GM19463 (cell line): ENCODE data around the gene RTN4RL2.

ENCODE experiments used
- ATAC-seq: cut with Tn5 transposase; IDR thresholded peaks from one replicate; pipeline ENCODE4 v1.9.1; 2021; ENCODE audit warnings: mild to moderate bottlenecking, moderate library complexity; ENCODE audit not compliant: unreplicated experiment

The RTN4RL2 gene

DNA sequence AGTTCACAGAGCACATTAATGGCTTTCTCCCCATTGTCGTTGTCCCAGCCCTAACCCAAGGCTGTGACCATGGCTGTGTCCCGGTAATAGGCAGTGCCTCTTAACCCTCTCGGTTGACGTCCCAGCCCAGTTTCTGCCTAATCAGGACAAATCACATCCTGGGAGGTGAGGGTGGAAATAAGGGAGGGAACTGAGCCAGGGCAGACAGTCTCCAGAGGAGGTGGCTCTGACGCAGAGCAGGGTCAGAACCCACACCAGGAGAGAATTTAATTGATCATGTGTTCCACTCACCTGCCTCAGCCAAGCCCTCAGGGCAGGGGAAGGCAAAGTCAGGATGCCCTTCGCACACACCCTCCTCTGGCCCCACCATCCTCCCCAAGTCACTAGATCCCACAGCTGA lies 38.2 kb downstream of the RTN4RL2 start:
- no peak for ATAC-seq

DNA sequence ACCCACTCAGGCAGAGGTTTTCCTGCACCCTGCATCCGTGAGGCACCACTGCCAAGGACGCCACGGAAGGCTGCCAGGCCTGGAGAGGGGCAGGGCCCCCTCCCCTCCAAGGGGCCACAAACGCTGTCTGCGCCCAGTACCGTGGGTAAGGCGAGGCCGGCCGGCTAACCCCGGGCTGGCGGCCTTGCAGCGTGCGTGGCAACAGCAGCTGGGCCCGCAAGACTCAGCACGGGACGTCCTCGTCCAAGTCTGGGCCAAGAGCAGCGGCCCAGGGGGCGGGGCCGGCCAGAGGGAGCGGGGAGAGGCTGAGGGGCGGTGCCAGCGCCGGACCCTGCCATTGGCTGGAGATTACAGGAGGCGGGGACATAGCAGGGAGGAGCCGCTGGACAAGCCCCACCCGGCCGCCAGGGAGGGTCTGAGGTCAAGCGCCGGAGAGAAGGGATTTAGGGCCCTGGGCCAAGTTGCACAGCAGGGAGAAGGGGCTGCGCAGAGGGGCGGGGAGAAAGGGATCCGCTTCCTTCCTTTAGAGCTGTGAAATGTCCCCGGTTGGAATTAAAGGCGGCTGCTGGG lies 39.2 kb downstream of the RTN4RL2 start:
- peak; percentile 100 for ATAC-seq

DNA sequence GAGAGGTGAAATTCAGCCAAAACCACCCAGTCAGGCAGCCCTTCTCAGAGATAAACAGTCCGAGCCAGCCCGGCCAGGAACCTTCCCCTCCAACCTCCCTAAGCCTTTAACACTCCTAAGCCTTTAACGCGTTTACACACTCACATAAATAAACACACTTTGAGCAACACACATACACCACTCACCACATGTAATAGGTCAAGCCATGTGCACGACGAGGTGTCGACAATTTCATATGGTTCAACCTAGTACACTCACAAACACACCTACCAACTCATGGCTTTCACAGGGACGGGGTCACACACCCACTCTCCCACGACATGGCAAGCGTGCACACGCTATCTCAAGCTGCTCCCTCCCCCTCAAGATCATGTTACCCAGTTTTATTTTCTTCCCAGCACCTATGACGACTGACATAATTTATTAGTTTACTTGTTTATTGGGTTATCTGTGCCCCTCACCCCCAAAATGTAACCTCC lies 39.7 kb downstream of the RTN4RL2 start:
- no peak for ATAC-seq

DNA sequence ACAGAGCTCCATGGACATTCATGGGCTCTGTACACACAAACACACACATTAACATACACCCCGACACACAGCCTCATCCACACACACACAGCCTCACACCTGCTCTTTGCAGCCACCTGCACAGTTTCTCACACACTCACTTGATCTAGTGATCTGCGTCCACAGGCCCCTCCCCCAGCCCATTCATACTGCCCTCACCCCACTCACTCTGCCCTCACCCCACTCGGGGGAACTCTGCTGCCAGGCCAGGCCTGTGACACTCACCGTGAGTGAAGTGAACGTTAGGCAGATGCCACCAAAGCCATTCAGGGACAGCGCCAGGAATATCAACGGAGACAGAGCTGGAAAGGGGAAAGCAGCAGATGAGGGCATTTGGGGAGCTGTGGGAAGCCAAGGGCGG lies 40.2 kb downstream of the RTN4RL2 start:
- ATAC-seq, result no peak

DNA sequence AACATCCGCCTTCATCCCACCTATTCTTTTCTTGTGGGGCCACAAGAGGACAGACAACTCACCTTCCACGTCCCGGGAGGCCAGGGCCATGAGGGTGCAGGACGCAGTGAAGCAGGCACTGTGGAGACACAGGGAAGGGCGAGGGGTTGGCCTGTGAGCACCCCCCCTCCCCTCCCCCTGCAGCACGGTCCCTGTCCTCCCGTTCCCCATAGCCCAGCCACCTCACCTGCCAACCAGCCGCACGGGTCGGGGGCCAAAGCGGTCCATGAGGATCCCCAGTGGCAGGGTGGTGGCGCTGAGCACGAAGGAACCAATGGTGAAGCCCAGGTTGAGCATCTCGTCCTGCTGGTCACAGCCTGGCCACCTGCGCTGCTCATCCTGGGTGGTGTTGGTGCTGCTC lies 40.6 kb downstream of the RTN4RL2 start:
- ATAC-seq, result no peak

DNA sequence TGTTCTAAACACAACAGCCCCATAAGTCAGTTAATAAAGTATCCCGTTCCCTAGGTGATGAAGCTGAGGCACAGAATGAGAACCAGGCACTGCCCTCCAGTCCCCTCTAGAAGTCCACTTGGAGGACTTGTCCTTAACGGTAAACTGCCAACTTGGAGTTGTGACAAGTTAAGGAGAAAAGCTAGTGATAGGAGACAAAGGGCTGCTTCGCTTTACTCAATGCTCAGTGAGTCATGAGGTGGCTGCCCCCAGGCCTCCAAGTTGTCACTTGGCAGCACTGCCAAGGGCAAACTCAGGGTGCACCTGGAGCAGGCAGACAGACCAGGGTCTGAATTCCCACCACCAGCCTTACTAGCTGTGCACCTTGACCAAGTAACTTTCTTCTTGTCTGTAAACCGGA lies 41.6 kb downstream of the RTN4RL2 start:
- ATAC-seq, result no peak

DNA sequence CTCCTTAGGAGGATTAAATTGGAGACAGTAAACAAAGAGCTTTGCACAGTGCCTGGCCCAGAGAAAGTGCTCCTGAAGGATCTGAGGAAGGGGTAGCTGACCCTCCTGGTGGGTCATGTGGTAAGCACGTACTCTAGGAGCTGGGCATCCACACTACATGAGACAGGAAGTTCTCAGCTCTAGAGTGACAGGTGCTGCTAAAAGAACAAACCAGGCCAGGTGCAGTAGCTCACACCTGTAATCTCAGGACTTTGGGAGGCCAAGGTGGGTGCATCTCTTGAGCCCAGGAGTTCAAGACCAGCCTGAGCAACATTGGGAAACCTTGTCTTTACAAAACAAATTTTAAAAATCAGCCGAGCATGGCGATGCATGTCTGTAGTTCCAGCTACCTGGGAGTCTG lies 42.0 kb downstream of the RTN4RL2 start:
- ATAC-seq, result no peak

DNA sequence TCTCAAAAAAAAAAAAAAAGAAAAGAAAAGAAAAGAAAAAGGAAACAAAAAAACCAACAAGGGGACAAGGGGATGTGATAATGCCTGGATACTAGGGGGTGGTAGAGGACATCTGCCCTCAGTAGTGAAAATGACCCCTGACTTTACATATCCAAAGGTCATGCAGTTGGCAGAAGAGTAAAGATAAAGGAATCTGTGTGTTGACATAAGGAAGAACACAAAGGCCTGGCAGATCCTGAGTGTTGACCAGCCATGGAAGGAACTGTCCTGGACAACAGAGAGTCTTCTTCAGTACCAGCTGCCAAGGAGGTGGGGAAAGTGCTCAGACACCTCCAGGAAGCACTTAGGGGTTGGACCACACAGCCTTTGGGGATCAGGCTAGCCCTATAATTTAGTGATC lies 42.5 kb downstream of the RTN4RL2 start:
- ATAC-seq, result no peak

DNA sequence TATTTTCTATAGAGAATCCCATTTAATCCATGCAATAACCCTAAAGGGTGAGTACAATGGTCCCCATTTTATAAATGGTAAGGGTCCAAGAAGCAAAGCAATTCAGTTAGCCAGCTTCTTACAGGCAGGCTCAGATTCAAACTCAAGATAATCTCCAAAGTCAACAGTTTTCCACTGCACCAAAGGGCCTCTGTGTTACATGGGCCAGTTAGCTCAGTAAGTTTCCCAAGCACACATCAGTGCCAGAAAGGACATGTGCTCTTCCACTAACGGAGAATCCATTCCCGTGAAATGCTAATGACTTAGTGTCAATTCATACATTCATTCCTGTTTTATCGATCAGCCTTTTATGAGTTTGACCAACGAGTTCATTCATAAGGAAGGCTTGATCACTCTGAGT lies 44.2 kb downstream of the RTN4RL2 start:
- ATAC-seq, result no peak

DNA sequence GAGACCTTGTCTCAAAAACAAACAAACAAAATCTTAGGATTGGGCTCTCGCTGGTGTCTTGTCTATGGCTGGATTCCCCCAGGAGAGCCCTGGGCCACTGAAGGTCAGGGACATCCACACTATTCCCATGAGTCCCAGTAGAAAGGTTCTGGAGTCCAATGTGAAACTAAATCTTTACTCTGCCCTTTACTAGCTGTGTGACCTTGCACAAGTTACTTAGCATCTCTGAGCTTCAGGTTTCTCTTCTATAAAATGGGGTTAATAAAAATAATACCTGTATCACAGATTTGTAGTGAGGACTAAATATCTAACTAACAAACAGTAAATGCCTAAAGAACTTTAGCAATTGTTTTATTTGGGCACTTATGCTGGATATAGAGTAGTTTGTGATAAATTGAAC lies 46.2 kb downstream of the RTN4RL2 start:
- ATAC-seq, result no peak

DNA sequence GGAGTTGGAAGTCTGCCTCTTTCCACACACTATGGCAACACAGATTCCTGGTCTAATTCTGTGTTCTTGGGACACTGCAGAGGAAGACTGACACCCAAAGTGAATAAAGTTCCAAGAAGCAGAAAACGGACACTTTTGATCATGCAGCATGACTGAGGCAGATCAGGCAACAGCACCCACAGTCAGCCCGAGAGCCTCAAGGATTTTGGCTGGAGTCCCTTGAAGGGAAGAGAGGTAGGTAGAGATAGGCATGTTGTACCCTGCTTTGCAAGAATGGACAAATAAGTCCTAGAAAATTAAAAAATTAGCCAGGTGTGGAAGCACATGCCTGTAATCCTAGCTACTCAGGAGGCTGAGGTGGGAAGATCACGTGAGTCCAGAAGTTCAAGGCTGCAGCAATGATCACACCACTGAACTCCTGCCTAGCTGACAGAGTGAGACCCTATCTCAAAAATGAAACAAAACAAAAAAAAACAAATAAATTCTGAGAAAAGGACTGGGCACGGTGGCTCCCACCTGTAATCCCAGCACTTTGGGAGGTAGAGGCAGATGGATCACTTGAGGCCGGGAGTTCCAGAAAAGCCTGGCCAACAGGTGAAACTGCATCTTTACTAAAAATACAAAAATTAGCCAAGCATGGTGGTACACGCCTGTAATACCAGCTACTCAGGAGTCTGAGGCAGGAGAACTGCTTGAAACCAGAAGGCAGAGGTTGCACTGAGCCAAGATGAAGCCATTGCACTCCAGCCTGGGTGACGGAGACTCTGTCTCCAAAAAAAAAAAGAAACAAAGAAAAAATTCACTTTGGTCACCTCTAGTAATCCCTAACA lies 48.2 kb downstream of the RTN4RL2 start:
- ATAC-seq, result no peak

DNA sequence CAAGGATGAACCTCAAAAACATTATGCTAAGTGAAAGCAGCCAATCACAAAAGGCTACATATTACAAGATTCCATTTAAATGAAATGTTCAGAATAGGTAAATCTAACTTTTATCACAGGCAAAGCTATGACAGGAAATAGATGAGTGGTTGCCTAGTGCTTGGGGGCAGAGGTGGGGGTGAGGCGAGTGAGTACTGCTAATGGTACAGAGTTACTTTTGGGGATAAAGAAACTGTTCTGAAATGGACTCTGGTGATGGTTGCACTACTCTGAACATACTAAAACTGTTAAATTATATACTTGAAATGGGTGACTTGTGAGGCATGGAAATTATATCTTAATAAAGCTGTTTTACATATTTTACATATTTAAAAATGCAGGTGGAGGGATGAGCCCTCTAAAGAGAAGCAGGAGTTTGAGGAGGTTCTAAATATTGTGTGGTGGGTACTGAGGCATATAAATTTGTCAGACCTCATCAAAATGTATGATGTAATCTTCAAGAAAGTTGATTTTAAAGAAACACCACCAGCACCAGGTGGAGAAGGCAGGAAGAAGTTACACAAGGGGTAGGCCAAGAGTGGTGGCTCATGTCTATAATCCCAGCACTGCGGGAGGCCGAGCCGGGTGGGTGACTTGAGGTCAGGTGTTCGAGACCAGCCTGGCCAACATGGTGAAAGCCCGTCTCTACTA lies 51.6 kb downstream of the RTN4RL2 start:
- no peak for ATAC-seq

DNA sequence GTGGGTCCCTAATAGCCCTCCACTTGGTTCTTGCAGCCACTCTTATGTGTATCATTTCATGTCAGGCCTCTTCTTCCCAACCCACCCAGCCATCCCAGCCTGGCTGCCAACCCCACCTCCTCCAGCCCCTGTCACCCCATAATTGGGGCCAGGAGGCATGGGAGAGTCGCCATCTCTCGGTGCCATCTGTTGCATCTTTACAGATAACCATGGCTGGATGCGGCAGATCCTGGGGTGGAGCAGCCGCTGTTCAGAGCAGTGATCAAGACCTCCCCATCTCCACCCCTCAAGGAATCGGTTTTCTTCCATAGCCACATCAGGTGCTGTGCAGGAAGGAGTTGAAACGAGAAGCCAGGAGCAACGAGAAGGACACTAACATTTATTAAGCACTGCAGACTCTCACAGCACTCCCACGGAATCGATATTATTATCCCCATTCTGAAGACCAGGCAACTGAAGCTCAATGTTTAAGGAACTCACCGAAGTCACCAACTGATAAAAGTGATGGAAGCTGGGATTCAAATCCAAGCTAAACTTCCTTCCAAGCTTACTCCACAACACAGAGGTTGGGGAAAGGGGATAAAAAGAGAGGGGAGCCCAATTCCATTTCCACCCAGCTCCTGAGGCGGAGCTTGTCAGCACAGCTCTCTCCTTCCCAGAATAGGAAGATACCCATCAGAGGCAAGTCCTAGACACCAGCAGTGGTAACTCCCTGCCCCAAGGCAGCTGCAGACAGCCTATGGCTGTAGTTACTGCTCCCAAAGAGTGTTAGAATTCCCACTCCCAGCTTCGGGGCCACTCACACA lies 52.5 kb downstream of the RTN4RL2 start:
- no peak for ATAC-seq

DNA sequence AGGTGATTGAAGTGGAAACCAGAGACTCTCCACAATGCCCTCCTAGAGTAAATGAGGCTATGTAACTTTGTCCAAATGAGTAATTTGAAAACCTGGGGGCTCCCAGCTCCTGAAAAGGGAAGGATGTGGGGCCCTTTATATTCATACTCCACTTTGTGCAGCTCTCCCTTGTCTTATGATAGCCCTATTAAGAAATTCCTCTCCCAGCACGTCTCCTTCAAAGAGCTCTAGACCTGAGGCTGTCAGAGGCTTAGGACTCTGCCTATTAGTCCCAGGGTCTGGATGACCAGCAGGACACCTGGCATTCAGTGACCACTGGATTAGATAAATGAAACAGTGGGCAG lies 53.1 kb downstream of the RTN4RL2 start:
- ATAC-seq, result no peak

DNA sequence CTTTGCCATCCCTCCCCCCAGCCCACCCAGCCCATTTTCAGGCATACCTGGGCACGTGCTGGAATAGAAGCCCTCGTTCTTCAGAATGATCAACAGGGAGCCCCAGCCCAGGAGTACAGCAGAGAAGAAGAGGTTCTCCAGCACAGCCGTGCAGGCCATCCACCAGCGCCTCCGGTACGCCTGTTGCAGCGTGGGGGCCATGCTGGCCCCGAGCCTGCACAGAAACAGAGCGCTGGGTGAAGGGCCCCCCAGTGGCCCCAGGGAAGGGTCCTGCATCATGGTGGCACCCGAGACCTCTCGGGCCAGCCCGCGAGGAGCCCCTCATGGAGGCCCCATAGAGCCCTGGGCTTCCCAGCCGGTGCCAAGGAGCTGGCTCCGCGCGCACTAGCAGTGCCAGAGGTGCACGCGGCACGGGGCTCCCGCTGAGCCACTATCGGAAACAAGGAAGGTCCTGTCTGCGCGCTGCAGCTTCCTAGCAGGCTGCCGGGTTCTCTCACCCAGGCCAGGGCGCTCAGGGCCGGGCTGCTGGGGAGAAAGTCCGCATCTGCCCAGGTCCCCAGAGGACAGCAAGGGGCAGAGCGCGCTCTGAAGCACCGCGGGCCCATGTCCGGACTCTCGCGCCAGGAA lies 53.7 kb downstream of the RTN4RL2 start:
- ATAC-seq, result peak; percentile 37

DNA sequence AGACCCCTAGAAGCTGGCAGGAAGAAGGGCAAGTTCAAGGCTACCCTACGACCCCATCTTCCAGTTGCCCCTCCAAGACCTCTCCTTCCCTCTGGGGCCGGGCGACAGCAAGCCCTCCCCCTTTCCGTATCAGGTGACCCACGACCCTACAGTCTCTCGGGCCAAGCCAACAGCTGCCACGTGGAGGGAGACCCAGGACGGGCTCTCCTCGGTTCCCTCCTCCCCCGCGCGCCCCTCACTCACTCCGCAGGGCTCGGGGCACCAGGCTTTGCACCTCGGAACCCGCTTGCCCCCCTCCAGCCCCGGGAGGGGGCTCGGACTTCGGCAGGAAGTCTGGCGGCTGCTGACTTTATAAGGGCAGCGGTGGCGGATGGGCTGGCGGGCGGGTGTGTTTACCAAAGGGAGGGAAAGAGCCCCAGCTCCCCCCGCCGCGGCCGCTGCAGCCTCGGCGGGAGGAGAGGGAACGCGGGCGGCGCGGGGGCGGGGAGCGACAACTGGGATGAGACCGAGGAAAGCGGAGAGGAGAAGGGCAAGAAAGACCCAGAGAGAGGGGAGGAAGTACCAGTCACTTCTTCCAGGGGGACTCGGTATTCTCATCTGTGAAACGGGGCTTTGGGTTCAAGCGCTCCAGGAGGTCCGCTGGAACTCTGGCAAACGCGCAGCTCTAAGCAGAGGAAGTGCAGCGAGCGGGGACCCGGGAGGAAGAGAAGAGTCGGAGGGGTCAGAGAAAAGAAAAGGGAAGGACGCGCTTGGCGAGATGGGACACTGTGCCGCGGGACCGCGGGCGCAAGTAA lies 54.4 kb downstream of the RTN4RL2 start:
- ATAC-seq, result peak; percentile 39

DNA sequence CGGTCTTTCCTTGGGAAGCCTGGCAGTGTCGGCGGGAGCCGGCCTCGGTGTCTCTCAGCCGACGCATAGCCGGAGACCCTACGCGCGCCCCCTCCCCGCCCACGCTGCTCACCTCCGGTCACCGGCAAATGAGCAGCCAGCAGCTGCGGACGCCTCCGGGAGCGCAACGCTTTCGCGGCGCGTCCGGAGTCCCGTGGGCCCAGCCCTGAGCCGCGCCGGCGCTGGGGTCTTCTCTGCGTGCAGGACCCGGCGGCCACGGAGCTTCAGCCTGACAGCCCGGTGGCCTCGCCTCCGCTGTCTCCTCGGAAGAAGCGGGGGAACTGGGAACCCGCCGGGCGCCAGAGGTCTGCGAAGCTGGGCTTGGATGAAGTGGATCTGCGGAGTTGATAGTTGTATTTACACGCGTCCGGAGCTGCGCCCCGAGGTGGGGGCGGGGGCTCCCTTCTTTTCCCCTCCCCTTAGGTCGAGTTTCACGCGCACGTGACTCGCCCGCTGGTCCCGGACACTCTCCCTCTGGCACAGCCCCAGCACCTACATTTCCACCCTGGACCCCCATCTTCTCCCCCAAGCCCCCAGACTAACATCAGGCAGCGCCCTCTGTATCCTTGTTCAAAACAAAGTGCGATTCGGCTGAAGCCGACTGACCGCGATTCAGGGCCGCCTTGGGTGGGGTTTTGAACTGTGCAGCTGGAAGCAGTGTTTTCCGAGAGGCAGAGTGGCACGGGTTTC lies 55.2 kb downstream of the RTN4RL2 start, which contains the start of gene SLC43A1:
Gene SLC43A1 (minus strand): TSS at position 371 of the 729 bp plus-strand sequence. CDS start 1,591 bp downstream, outside the sequence.
- ATAC-seq, result peak; percentile 44

DNA sequence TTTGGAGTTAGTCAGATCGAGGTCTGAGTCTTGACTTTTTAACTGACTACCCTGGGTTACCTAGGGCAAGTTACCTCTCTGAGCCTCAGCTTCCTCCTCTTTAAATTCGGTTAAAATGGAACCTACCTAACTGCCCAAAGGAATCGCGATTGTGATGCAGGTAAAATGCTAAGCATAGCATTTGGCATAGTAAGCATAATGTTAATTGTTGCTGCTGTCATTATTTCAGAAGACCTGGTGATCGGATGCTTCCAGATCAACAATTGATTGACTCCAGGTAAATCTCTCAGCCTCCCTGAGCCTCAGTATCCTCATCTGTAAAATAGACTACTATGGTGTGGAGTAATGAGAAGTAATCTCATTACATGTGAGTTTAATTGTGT lies 55.7 kb downstream of the RTN4RL2 start:
- ATAC-seq, result no peak

DNA sequence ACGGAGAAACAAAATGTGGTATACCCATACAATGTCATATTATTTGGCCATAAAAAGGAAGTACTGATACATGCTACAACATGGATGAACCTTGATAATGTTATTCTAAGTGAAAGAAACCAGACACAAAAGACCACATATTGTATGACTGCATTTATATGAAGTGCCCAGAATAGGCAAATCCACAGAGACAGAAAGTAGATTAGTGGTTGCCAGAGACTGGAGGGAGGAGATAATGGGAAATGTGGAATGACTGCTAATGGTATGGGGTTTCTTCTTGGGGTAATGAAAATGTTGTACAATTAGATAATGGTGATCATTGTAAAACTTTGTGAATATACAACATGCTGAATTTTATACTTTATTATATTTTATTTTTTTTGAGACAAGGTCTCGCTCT lies 60.8 kb downstream of the RTN4RL2 start:
- ATAC-seq, result no peak
